ENCODE results near the gene FAM168B.

GRCh38 chr2:131041402-131042147, 51.7 kb downstream of the FAM168B start:
- TF ChIP-seq POLR2A (IDR thresholded peaks at IDR 0.05) = no peak
- TF ChIP-seq POLR2AphosphoS5 (IDR thresholded peaks at IDR 0.05) = no peak

All from prostate gland (tissue), 1 donor.